DOHH2 (cell line): ENCODE results near the gene FAM53B.

Experiments
- CTCF ChIP-seq: fragments of 200-600 bp; sonication (generic); IDR thresholded peaks from one replicate; pipeline ENCODE4 v1.5.1; 2014; ENCODE audit warnings: antibody characterized with exemption, mild to moderate bottlenecking, low read depth, low read length; ENCODE audit not compliant: poor library complexity, severe bottlenecking
- EZH2phosphoT487 ChIP-seq: fragments of 200-600 bp; sonication (generic); IDR thresholded peaks from 2 replicates; pipeline ENCODE4 v1.6.1; 2017; ENCODE audit warnings: borderline replicate concordance, mild to moderate bottlenecking, antibody characterized with exemption, low read length, moderate library complexity, mixed read lengths

GRCh38 chr10:124621637-124622036 lies 122.5 kb downstream of the FAM53B start:
- TF ChIP-seq CTCF (no peak), EZH2phosphoT487 (no peak)
